CD4-positive, alpha-beta memory T cell (primary cell): ENCODE data around the gene A3GALT2. TPM values are rescaled to one million over a fixed set of nuclear protein-coding genes. Genes with fewer than 3 reads are reported as not detected.

ENCODE experiments used
- CTCF ChIA-PET: fragments of 350-600 bp; sonication (Branson Sonifier 250); formaldehyde crosslinking; loops from one replicate; lab custom pipeline; 2021; ENCODE audit warnings: inconsistent platforms; ENCODE audit not compliant: partially characterized antibody; lab: Charles Lee
- POLR2A ChIA-PET: fragments of 350-600 bp; sonication (Branson Sonifier 250); formaldehyde crosslinking; loops from one replicate; lab custom pipeline; 2021; ENCODE audit not compliant: partially characterized antibody; lab: Charles Lee
- DNase-seq, 5 donors: peaks; one replicate each; pipeline versions ENCODE4 v3.0.0 to v3.0.0-alpha.2; 2020 to 2022; ENCODE audit warnings: mixed read lengths in 1 of 5
- H3K27ac ChIP-seq: one replicate; pipeline ENCODE4 v1.7.0; 2013; ENCODE audit warnings: low read depth, low read length
- H3K27me3 ChIP-seq: 2 replicates; pipeline ENCODE4 v1.7.0; 2013; ENCODE audit warnings: mild to moderate bottlenecking, low read length, moderate library complexity; ENCODE audit not compliant: insufficient read depth
- H3K36me3 ChIP-seq: 2 replicates; pipeline ENCODE4 v1.7.0; 2013; ENCODE audit warnings: mild to moderate bottlenecking, low read length, moderate library complexity; ENCODE audit not compliant: insufficient read depth
- H3K4me1 ChIP-seq: 2 replicates; pipeline ENCODE4 v1.7.0; 2013; ENCODE audit warnings: mild to moderate bottlenecking, low read length, moderate library complexity; ENCODE audit not compliant: insufficient read depth
- H3K4me3 ChIP-seq, 2 donors: one replicate each; pipeline ENCODE4 v1.7.0; 2013; ENCODE audit warnings: low read length in 2 of 2, mild to moderate bottlenecking in 1 of 2
- H3K9me3 ChIP-seq, 2 donors: one replicate each; pipeline ENCODE4 v1.7.0; 2013; ENCODE audit warnings: low read length in 2 of 2, control low read depth in 1 of 2; ENCODE audit not compliant: control insufficient read depth in 1 of 2
- H3K27ac Mint-ChIP-seq, 7 donors: one replicate each; pipeline ENCODE4 v1.8.0; 2020 to 2021; ENCODE audit warnings: mixed read lengths in 7 of 7, mild to moderate bottlenecking in 6 of 7, inconsistent platforms in 3 of 7, moderate library complexity in 3 of 7
- H3K27me3 Mint-ChIP-seq, 2 donors: one replicate each; pipeline ENCODE4 v1.8.0; 2020 to 2021; ENCODE audit warnings: mixed read lengths in 2 of 2
- H3K36me3 Mint-ChIP-seq, 2 donors: one replicate each; pipeline ENCODE4 v1.8.0; 2020 to 2021; ENCODE audit warnings: mixed read lengths in 2 of 2, inconsistent platforms in 1 of 2, mild to moderate bottlenecking in 1 of 2
- H3K4me1 Mint-ChIP-seq, 4 donors: one replicate each; pipeline ENCODE4 v1.8.0; 2020 to 2021; ENCODE audit warnings: mixed read lengths in 4 of 4, mild to moderate bottlenecking in 1 of 4
- H3K4me3 Mint-ChIP-seq, 8 donors: one replicate each; pipeline ENCODE4 v1.8.0; 2020 to 2021; ENCODE audit warnings: mixed read lengths in 8 of 8, mild to moderate bottlenecking in 7 of 8, moderate library complexity in 6 of 8, inconsistent platforms in 3 of 8
- H3K9me3 Mint-ChIP-seq, 8 donors: one replicate each; pipeline ENCODE4 v1.8.0; 2020 to 2021; ENCODE audit warnings: mixed read lengths in 8 of 8, mild to moderate bottlenecking in 5 of 8, inconsistent platforms in 3 of 8, moderate library complexity in 1 of 8
- intact Hi-C: fragments of 100-400 bp; cut with micrococcal nuclease; formaldehyde crosslinking; loops from one replicate; pipeline ENCODE4 v1.15.1; 2023
- polyA plus RNA-seq, 2 donors: library from polyadenylated mRNA; unstranded; fragments of 300-500 nt; fragmentation: Illumina TruSeq; gene quantifications; one replicate each; pipeline ENCODE4 v1.2.3, GENCODE V29; 2021
- total RNA-seq, 2 experiments: library from RNA; stranded (reverse); gene quantifications; one replicate each; pipeline ENCODE4 v1.2.3, GENCODE V29; 2021

The A3GALT2 gene
- total and polyA plus RNA-seq, 4 experiments from 2014 or later: not detected

DNA sequence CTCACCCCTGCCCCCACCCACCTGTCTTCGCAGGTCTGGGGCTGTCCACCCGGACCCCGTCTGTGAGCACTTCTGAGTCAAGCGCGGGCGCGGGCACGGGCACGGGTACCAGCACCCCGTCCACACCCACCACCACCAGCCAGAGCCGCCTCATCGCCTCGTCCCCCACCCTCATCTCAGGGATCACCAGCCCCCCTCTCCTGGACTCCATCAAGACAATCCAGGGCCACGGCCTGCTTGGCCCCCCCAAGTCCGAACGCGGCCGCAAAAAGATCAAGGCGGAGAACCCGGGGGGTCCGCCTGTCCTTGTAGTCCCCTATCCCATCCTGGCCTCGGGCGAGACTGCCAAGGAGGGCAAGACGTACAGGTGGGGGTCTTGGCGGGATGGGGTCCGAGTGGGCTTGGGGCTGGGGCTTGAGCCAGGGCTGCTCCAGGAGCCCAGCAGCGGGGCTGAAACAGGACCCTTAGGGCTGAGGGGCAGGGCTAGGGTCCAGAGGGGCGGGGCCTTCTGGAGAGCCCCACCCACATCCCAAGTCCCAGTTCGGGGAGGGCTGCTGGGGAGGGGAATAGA, 40.7 kb downstream of the A3GALT2 start:
- H3K4me3 ChIP-seq: no peak overlapping the region
- Mint-ChIP-seq H3K27me3 (no peaks in the 10 kb centered on the region), H3K9me3 (no peaks in the 10 kb centered on the region), H3K27ac (no peak overlapping the region), H3K4me3 (no peak overlapping the region), H3K36me3 (peaks cover 36 to 61% of the 10 kb centered on the region in 2 donors), H3K4me1 (peaks cover 0 to 4% (median 2%) of the 10 kb centered on the region in 4 donors)
- POLR2A ChIA-PET: no interaction called here
- peaks cover 19% of the 10 kb centered on the region for H3K36me3 ChIP-seq
- DNase-seq: no peak
- H3K9me3 ChIP-seq: no peaks in the 10 kb centered on the region
- no peaks in the 10 kb centered on the region for H3K4me1 ChIP-seq
- no peaks in the 10 kb centered on the region for H3K27me3 ChIP-seq
- CTCF ChIA-PET: no interaction called here
- intact Hi-C loops: no loop called here
- no peak overlapping the region for H3K27ac ChIP-seq

DNA sequence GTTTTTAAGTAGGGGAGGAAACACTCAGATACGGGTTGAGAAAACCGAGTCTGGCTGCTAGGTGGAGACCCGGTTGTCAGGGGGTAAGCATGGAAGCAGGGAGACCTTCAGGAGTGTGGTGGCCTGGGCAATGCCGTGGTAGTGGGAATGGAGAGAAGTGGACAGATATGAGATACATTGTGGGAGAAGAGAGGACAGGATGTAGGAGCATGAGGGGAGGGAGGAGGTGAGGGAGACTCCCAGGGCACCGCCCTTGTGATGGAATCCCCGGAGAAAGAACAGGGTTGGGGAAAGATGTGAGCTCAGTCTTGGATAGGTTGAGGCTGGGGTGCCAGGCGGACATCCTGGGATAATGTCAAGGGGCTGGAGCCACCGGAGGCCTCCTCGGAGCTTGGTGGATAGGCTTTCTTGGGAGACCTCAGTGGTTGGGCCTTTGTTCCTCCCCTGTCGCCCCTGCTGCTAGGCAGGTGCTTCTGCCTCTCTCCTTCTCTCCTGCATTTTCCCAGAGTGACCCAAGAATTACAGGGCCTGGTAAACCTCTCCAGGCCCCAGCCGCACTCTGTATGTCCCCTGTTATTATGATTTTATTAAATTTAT, 43.3 kb downstream of the A3GALT2 start:
- POLR2A ChIA-PET: no interaction called here
- CTCF ChIA-PET: interaction anchor here (1.7 kb wide), 1 partner anchor 18 kb away, joined by 9 read pairs; no protein-coding TSS in a partner anchor
- peaks cover 19% of the 10 kb centered on the region for H3K4me1 ChIP-seq
- no peaks in the 10 kb centered on the region for H3K9me3 ChIP-seq
- H3K4me3 Mint-ChIP-seq: no peak overlapping the region
- H3K27ac ChIP-seq: no peak overlapping the region
- H3K4me1 Mint-ChIP-seq: peaks cover 13 to 23% (median 16%) of the 10 kb centered on the region in 4 donors
- DNase-seq: no peak
- H3K36me3 Mint-ChIP-seq: peaks cover 28 to 47% of the 10 kb centered on the region in 2 donors
- no peak overlapping the region for H3K4me3 ChIP-seq
- H3K27me3 Mint-ChIP-seq: no peaks in the 10 kb centered on the region
- intact Hi-C loops: no loop called here
- H3K36me3 ChIP-seq: peaks cover 11% of the 10 kb centered on the region
- no peaks in the 10 kb centered on the region for H3K27me3 ChIP-seq
- H3K27ac Mint-ChIP-seq: peak overlapping the region in 1 of 7 donors; percentile 11
- H3K9me3 Mint-ChIP-seq: no peaks in the 10 kb centered on the region

DNA sequence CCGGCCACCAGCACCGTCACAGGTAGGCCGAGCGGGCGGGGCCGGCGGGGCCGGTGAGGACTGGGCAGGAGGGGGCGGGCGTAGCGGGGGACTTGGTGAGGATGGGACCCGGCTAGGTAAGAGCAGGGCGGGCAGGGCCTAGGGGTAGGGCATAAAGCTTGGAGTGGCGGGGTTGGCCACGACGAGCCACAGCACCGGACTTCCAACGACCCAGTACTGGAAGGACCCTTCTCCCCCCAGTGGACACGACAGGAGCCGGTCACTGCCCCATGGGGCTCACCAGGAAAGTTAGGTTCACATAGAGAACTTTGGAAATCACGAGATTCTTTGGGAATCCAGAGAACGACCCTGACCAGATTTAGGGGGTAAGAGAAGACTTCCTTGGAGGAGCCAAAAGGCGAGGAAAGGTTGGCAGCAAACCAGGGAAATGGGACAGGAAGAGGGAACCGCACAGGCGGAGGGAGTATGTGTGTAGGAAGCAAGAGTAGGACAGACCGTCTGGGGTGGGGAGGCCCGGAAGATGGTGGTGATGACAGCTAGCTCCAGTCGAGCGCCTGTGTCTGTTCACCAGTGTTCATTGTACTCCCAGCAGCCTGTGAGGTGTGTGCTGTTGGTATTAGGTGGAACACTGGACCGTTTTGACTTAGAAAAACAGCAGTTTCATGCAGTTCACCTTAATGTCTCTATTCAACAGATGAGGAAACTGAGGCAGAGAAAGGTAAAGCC, 44.2 kb downstream of the A3GALT2 start:
- CTCF ChIA-PET: no interaction called here
- intact Hi-C loops: no loop called here
- H3K4me1 ChIP-seq: peaks cover 23% of the 10 kb centered on the region
- POLR2A ChIA-PET: no interaction called here
- H3K27me3 ChIP-seq: no peaks in the 10 kb centered on the region
- peaks cover 7% of the 10 kb centered on the region for H3K36me3 ChIP-seq
- Mint-ChIP-seq H3K4me3 (peak overlapping the region in 1 of 8 donors; percentile 10), H3K27me3 (no peaks in the 10 kb centered on the region), H3K9me3 (no peaks in the 10 kb centered on the region), H3K36me3 (peaks cover 19 to 39% of the 10 kb centered on the region in 2 donors), H3K4me1 (peaks cover 17 to 32% (median 21%) of the 10 kb centered on the region in 4 donors), H3K27ac (no peak overlapping the region)
- no peak for DNase-seq
- no peak overlapping the region for H3K27ac ChIP-seq
- H3K9me3 ChIP-seq: no peaks in the 10 kb centered on the region
- H3K4me3 ChIP-seq: no peak overlapping the region

DNA sequence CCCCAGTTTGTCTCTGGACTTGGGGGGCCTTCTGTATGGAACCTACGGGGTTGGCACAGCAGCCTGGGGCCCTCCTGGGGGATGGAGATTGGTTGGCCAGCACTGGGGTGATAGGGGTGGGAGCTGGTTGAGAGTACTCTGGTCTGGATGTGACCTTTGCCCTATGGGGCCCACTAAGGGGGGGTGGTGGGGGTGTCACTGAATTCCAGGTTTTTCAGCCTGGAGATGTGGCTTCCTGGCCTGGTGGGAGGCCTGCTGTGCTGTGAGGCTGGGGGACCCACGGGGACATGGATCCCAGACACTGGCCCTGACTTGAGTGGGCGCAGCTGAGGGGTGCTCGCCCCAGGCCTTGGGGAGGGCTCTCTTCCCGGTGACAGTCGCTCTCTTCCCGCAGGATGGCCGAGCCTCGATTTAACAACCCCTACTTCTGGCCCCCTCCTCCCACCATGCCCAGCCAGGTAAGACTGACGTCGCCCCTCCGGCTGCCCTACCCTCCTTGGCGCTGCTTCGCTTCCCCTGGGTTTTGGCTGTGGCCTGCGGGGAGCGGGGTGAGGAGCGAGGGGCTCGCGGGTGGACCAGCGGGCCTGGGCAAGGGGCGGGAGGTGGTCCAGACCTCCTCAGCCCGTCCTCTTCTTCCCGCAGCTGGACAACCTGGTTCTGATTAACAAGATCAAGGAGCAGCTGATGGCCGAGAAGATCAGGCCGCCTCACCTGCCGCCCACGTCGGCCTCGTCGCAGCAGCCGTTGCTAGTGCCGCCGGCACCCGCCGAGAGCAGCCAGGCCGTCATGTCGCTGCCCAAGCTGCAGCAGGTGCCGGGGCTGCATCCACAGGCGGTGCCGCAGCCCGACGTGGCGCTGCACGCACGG, 45.0 kb downstream of the A3GALT2 start:
- DNase-seq: no peak
- no peak overlapping the region for H3K27ac ChIP-seq
- no peak overlapping the region for H3K4me3 ChIP-seq
- H3K36me3 Mint-ChIP-seq: peaks cover 15 to 38% of the 10 kb centered on the region in 2 donors
- H3K4me1 ChIP-seq: peaks cover 23% of the 10 kb centered on the region
- H3K9me3 Mint-ChIP-seq: no peaks in the 10 kb centered on the region
- H3K27me3 Mint-ChIP-seq: no peaks in the 10 kb centered on the region
- peak overlapping the region in 2 of 7 donors; percentile 30 to 36 for H3K27ac Mint-ChIP-seq
- no peaks in the 10 kb centered on the region for H3K9me3 ChIP-seq
- H3K4me1 Mint-ChIP-seq: peaks cover 21 to 40% (median 26%) of the 10 kb centered on the region in 4 donors
- no peaks in the 10 kb centered on the region for H3K36me3 ChIP-seq
- CTCF ChIA-PET: interaction anchor here (2.2 kb wide), 1 partner anchor 20 kb away, joined by 10 read pairs; no protein-coding TSS in a partner anchor
- intact Hi-C loops: no loop called here
- POLR2A ChIA-PET: no interaction called here
- H3K27me3 ChIP-seq: no peaks in the 10 kb centered on the region
- H3K4me3 Mint-ChIP-seq: no peak overlapping the region

DNA sequence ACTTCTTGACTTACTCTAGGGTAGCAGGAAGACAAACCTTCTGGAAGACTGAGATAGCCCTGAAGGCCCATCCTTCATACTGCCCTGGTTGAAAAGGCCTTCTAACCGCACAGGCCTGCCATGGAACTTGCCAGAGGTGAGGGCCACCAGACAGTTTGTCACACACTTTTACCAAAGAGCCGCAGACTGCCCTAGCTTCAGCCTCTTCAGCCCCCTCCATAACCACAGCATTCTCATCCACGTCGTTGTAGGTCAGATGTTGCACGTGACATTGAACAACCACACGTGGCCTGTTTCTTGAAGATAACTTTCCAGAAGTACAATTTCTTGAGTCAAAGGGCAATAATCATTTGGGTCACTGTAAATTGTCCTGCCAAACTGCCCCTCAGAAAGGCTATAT, 45.7 kb downstream of the A3GALT2 start:
- H3K4me3 Mint-ChIP-seq: no peak overlapping the region
- H3K9me3 Mint-ChIP-seq: no peaks in the 10 kb centered on the region
- H3K27me3 Mint-ChIP-seq: no peaks in the 10 kb centered on the region
- H3K27ac Mint-ChIP-seq: peak overlapping the region in 1 of 7 donors; percentile 50
- no peak for DNase-seq
- intact Hi-C loops: no loop called here
- Histone ChIP-seq H3K36me3 (no peaks in the 10 kb centered on the region), H3K4me3 (no peak overlapping the region), H3K9me3 (no peaks in the 10 kb centered on the region), H3K4me1 (peaks cover 23% of the 10 kb centered on the region), H3K27me3 (no peaks in the 10 kb centered on the region), H3K27ac (no peak overlapping the region)
- ChIA-PET POLR2A (no interaction called here), CTCF (interaction anchor here (2.2 kb wide), 1 partner anchor 21 kb away, joined by 10 read pairs; no protein-coding TSS in a partner anchor)
- H3K4me1 Mint-ChIP-seq: peaks cover 21 to 40% (median 26%) of the 10 kb centered on the region in 4 donors
- H3K36me3 Mint-ChIP-seq: peaks cover 15 to 35% of the 10 kb centered on the region in 2 donors

DNA sequence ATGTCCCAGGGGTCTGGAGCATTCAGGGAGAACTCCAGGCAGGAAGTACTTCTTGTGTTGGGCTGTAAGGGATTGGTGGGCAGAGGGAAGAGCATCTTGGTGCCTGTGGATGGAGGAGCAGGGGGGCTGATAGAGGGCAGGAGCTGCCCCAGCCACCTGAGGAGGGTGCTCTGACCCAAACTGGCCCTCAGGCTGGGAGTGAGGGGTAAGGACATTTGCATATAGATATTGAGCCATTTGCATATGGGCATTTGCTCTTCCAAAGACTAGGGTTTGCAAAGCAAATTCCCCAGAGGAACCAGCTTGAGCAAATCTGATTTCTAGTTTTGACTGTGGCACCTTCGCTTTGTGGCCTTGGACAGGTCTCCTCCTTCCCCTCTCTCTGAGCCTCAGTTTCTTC, 46.5 kb downstream of the A3GALT2 start:
- Mint-ChIP-seq H3K4me3 (no peak overlapping the region), H3K9me3 (no peaks in the 10 kb centered on the region), H3K27ac (peak overlapping the region in 4 of 7 donors; percentile 36 to 93 (median 76)), H3K4me1 (peaks cover 23 to 44% (median 26%) of the 10 kb centered on the region in 4 donors), H3K36me3 (peaks cover 13 to 30% of the 10 kb centered on the region in 2 donors), H3K27me3 (no peaks in the 10 kb centered on the region)
- peaks cover 23% of the 10 kb centered on the region for H3K4me1 ChIP-seq
- intact Hi-C loops: no loop called here
- H3K27ac ChIP-seq: no peak overlapping the region
- H3K36me3 ChIP-seq: no peaks in the 10 kb centered on the region
- no peak for DNase-seq
- ChIA-PET POLR2A (no interaction called here), CTCF (interaction anchor here (2.2 kb wide), 1 partner anchor 22 kb away, joined by 10 read pairs; no protein-coding TSS in a partner anchor)
- no peak overlapping the region for H3K4me3 ChIP-seq
- H3K27me3 ChIP-seq: no peaks in the 10 kb centered on the region
- no peaks in the 10 kb centered on the region for H3K9me3 ChIP-seq
